Measurements from ENCODE around the gene TMEM131.

Gene TMEM131

DNA sequence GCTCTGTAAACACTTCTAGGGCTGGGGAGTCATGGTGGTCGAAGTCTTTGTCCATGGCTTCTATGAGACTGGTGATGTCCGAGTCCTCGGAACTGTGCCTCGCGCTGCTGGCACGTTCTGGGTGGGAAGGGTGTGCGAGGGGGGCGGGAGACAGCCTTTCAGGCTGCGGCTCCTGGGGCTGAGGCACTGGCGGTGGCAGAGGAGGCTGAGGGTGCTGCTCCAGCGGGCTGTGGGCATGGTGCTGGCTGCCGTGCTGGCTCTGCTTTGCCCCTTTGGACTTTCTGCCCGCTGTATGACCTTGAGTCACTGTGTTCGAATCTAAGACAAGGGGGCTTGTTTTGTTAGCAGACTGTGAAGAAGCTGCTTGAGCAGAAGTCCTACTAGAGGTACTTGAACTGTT is 203.3 kb downstream of the TMEM131 start:
- no peak for DNase-seq

DNA sequence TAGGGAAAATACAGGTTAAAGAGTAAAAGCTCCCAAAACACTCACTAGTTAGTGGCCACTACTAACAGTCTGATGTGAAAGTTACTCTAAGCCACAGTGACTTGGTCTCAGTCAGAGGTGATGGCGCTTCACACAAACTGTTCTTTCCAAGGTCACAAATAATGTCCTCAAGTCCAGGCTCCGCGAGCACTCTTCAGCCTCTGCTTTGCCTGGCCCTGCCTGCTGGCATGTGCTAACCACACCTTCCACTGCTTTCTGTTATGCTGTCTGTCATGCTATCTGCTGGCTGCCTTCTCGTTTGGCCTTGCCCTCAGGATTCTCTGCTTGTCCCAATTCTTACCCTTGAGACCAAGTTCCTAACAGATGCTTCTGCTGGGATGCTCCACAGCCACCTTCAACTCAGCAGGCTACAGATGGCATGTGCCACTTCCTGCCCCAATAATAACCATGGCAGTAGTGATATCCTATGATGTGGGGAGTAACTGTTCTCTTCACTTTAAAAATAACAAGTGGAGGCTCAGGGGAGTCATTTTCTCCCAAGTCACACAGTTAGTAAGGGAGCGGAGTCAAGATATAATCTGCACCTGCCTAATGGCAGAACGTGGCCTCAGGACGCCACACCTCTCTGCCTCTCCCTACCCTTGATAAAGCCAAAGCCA is 206.6 kb downstream of the TMEM131 start:
- no peak for DNase-seq

DNA sequence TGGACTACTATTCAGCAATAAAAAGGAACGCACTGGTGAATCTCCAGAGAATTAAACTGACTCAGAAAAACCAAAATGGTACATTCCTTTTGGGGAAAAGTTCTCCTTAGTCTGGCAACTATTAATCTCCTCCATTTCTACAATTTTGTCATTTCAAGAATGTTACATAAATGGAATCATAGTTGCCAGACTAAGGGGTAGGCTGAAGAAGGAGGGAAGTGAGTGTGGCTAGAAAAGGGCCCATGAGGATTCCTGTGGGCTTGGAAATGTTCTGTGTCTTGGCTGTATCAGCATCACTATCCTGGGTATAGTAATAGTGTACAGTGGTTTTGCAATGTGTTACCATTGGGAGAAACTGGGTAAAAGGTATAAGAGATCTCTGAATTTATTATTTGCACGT is 209.9 kb downstream of the TMEM131 start:
- DNase-seq: no peak

DNA sequence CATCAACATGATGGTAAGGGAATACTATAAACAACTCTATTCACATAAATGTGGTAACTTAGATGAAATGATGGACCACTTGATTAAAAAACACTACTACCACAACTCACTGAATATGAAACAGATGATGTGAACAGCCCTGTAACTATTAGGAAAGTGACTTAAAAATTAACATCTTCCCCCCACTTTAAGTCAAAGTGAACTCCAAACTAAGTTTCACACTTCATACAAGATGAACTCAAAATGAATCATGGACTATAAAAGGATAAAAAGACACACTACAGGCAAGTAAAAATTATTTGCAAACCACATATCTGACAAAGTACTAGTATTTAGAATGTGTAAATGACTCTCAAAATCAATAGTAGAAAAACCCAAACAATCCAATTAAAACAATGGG is 210.8 kb downstream of the TMEM131 start:
- DNase-seq: no peak

DNA sequence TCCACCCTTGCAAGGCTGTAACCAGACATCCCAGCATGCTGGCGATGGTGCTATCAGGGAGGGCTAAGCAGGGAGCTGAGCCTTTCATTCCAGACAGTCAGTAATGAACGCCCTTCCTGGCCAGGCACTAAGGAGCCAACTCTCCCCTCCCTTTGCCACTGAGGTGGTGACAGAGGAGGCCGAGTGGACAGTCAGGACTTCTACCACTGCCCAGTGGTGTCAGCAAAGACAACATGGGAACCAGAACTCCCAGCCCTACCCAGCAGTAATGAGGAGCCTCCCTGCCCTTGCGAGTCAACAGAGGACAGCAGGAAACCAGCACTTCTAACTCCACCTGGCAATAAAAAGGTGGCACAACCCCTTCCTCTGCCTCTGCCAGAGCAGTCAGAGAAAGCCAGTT is 213.8 kb downstream of the TMEM131 start:
- no peak for DNase-seq

DNA sequence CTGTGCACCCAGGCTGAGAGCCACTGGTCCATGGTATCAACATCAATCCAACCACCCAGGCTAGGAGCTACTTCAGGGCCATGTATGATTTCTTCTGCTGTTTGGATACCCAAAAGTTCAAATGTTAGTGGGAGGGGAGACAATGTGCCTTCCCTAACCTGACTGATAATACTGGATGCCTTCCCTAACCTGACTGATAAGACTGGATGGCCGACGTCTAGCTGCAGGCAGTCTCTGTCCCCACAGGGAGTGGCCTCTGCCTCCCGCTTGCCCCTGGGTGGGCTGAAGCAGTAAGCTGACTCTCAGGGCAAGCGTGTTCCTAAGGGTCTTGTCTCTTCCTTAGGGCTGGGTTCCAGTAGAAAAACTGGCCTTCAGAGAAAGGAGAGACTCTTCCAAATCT is 216.6 kb downstream of the TMEM131 start:
- DNase-seq: no peak

DNA sequence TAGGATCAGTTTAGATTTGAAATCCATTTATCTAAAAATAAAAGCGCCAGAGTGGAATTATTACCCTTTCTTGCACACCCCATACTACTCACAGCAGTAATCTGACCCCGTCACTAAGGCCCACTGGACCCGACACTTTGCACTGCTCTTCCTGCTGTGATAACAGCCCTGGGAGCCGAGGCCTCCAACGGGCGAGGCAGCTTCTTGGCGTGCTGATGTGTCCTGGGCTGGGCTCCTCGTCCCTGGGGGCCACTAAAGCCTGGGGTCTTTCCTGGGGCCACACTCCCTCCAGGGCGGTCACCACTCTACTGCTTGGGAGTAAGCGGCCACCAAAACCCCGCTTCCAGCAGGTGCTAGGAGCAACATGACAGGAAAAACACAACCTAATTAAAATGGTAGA is 220.7 kb downstream of the TMEM131 start:
- no peak for DNase-seq

DNA sequence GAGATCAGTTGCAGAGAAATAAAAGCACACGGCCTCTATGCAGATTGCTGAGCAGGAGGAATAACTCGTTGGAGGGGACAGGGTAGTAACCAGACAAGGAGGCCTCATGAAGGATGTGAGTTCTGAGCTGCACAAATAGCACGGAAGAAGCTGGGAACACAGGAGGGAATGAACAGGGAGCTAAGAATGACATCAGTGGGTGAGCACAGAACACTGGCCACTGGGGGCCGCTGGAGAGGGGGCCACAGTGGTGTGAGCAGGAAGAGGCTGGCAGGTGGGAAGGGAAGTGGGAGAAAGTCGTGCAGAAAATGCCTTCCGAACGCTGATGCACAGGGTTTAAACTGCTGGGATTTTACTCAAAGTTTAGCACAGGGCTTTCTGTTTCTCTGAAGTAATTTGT is 221.3 kb downstream of the TMEM131 start:
- DNase-seq: no peak

DNA sequence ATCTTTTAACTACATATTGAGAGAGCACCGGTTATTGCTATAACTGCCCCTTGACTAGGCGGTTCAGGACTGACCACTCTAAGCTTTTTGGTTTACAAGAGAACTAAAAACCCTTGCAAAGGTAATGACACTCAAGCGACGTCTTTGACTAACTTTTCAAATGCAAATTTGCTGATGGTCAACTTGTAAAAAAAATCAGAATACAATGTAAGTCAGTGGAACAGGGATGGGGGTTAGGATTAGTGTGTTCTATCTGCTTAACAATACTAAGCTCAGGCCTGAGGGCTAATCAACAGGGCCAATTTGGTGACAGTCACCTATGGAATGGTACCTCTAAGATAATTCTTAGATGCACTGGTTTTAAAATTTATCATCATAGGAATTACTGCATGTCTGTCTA is 225.3 kb downstream of the TMEM131 start:
- DNase-seq: no peak

DNA sequence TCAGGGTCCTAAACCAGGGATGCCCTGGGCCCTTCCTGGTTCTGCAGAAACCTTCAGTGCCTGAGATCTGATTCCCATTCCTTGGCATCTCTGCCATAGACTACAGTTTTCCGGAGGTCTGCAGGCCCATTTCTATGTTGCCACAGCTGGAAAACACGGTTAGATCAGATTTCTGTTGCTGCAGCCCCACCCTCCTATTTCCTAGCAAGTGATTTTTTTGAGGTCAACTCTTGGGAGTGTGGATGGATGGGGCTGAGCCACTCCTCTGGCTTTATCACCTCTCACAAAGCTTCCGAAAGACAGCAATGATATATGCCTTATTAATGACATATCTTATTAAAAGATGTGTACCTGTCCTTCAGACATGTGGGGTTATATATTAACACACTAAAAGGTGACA is 226.0 kb downstream of the TMEM131 start:
- DNase-seq: no peak

DNA sequence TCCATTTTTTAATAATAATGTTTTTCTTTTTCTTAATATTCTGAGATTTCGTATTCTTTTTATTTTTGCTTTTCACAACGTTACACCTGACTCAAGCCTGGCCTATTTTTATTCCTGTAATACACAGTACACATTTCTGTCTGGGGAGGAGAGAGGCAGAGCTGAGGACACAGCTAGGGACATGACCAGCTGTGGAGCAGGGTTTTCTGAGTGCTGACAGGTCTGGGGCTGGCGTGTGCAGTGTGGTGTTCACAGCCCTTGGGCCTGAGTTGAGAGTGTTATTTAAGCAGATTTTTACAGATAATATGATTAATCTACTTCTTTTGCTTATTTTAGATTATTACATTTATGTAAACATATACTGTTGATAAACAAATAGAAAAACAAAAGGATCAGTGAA is 226.4 kb downstream of the TMEM131 start:
- no peak for DNase-seq

DNA sequence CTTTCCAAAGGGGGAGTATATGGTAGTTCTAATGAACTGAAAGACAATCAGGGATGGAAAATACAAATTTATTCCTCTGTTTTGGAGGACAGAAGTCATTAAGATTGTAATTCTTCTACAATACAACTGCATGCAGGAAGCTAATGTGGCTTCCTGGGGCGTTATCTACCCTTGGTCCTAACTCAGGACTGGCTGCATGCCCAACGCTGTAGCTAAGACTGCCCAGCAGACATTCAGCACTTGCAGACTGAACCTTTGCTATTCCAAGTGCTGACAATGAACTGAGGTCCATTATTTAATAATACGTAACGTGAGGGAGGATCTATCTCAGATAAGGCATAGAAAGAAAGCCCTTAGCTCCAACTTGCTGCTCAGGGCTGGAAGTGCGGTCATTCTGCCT is 229.2 kb downstream of the TMEM131 start:
- DNase-seq: no peak

DNA sequence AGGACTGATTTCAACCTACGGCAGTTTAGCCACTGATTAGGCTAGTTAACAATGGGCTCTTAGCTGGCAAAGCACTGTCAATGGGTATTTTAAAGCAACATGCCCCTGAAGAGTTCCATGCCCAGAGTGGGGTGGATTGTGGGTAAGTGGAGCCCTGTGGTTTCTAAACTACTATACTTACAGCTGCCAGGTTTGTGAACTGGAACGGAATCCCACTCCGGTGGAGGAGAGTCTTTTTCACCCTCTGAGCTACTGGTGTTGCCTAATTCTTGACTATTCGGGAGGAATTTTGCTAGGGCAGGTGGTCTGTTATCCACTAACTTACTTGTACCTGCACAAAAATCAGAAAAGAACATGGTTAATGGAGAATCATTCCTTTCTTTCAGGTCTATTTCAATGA is 229.8 kb downstream of the TMEM131 start:
- no peak for DNase-seq

DNA sequence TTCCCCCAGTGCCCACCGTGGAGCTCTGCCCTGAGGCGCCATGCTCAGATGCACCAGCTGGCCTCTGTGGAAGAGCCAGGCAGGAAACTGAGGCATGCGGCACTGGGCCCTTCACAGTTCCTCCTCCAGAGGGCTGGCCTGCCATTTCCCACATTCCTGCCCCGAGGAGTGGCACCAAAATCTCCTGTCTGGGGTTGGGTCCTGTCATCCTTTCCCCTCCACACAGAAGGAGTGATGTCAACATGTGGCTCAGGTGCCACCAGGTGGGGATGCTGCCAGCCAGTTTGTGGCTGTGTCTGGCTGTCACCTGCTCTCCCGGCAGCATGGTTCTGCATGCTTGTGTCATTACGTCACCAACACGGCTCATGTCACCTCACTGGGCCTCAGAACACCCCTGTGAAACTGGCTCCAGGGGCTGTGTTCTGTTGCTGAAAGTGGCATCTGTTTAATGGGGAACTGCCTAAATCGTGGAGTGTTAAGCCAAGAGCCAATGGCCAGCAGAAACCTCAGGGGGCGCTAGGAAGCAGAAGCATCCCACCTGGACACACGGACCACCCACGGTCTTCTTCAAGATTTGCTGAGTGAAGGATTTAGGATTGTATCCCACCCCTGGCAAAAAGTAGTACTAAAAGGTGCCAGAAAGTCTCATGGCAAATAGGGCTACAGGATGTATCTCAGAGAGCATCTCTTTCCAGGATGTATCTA is 231.0 kb downstream of the TMEM131 start:
- DNase-seq: no peak

DNA sequence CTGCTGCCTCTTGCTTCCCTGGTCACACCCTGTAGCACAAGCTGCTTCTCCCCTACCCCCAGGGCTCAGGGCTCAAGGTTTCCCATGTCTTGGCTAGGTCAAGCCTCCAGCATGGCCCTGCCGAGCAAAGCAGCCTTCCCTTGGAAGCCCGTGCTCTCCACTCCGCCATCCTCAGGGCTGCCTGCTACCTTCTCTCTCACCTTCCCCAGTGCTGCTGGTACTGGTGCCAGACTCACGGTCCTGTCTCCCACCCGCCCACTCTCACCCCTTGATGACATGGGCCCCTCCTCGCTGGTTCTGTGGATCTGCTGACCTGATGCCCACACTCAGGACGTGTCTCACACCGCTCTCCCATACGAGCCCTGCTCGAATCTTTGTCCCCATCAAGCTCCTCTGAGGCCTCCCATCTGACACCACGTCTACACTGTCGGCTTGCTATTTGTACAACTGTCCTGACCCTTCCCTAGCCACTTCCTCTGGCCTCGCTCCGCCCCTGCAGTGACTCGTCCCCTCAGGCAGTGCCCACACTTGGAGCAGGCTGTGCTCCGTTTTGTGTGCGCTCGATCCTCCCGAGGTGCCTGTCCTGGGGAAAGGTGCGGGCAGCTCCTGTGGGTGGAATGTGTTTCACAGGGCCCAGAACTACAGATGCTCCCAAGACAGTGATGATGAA is 232.4 kb downstream of the TMEM131 start:
- no peak for DNase-seq

DNA sequence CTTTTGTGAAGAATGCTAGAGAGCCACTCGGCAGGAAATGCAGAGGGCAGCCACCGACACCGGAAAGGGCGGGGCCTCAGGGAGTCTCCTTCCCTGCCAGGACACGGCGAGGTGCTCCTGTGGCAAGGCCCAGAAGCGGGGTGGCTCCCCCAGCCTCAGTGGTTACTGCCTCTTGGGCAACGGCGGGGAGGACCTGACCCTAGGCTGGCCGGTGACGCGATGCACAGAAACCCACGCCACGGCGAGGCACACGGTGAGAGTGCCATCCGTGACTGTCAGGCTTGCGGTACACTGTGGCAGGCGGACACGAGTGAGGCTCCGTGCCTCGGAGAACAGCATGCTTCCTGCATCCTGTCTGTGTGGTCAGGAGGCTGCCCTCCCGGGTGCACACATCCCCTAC is 234.6 kb downstream of the TMEM131 start:
- DNase-seq: no peak

DNA sequence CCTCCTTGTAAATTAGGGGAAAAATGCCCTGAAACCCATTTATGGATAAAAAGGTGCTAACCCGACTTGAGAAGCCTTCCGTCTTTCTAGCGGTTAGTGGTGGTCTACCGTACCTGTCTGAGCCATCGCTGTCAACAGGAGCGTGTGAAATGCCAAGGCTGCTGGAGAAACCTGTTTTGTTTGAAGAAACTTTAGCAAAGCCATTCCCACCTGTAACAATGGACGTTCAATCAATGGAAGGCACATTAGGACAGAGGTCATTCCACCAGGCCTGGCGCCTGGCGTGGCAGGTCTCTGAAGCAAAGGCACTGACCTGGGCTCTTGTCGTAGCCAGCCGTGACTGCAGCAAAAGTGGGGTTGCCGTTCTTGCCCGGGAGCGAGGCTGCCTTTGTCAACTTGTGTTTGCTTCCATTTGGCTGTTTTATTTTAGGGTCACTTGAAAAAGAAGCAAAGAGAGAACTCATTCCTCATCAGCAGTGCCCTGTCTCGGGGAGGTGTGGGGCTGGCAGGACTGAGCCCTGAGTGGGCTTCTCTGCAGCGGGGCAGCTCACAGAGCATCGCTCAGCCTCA is 235.2 kb downstream of the TMEM131 start:
- DNase-seq: no peak

DNA sequence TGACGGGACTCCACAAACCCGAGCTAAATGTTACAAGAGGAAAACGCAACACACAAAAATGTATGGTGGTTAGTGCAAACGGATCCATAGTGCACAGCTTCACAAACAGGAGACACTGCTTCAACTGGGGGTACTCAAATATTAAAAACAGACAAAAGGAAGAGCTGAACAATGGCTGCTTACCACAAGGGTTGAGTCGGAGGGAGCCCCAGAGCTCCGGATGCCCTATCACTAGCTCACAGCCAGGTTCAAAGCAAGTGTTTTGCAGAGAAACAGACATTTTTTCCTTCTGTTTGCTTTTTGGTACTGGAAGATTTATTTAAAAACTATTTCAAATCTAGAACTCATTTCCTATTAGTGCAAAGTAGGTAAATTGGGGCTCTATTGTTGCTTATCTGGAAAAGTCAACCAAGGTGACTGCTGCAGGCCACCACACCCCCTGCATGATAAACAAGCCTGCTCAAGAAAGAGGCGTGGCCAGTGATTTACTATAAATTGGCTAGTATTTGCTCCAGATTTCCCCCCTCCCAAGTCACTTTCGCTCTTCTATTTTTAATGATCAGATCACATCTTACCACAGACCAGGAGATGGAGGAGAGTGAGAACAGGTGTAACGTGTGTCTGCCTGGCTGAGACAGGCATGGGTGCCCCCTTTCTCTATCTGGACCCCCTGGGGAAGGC is 235.9 kb downstream of the TMEM131 start:
- no peak for DNase-seq

DNA sequence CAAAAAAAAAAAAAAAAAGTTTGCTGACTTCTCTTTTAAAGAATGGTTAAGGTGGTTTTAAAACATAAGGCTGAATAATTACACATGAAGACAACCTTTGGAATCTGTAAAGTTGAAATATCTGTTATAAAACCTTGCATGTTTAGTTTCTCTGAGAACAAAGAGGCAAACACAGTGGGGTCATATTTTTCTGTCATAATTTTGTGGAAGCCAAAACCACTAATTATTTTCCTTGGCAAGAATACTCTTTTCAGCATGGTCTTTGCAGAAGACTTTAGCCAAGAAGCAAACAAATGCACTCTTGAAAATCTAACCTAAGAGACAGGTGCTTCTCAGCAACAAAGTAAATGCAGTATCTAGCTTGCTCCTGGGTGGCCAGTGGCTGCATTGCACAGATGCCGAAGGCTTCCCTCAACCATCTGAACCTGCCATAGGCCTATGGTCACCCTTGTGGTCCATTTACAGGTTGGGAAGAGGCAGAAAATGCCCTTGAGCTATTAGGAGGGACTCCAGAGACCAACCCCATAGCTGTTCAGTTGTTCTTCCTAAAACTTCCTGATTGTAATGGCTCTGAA is 237.5 kb downstream of the TMEM131 start:
- no peak for DNase-seq

DNA sequence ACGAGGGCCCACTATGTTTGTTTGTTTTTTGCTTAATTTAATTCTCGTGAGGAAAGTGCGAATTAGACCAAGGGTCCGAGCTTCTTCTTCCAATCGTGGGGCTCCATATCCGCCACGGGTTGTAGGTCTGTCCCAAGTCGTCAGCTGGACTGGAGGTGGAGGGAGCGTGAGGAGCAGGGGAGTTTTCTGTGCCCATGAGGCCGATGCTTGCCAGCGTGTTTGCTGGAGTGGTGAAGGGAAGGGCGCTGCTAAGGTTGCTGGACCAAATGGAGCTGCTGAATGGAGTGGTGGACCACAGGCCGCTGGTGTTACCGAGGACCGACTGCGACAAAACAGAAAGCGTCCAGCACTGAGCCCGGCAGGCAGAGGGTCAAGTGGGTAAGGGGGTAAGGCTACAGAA is 238.7 kb downstream of the TMEM131 start:
- DNase-seq: no peak

DNA sequence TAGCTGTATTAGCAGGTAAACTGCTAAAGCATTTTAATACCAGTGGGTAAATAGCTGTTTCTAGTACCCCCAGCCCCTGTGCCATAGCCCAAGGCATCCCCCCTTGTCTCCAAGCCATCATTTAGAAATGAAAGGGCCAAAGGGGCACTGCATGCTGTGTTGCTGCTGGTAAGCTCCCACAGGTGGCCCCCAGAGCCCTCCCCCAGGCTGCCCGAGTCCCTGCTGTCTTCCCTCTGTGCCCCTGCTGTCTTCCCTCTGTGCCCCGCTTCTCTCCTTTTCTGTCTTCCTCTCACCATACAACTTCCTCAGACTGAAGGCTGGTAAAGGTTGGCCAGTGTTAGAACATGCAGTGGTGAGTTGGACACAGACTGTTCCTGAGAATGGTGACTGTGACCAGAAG is 240.3 kb downstream of the TMEM131 start:
- no peak for DNase-seq

DNA sequence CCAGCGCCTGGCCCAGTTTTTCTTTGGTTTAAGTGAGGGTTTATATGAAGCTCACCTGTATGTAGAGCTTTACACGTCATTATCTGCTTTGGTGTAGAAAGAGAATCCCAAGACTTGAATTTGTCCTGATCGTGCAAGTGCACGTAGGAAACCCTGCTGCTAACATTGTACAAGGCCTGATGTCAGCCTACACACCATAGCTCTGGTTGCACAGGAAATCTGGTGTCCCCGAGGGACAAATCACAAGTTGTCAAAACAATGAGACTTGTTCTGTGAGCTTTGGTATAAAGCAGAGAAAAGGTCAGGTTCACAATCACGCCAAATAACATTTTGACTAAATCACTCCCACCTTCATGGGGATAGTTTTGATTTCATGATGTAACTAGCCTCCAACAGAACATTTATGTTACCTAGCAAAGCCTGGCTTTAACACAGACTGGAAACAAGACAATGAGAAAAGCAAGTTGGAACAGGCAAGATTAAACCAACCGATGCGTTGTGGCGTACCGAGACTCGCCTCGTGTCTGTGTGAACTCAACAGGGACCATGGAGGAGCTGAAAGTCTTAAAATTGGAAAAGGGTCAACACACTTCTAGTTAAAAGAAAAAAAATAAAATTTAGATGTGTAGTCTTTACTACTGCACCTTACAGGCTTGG is 240.9 kb downstream of the TMEM131 start:
- DNase-seq: no peak

All from femur (tissue), 1 donor.